ENCODE results near the gene LIG1.

The LIG1 gene

GRCh38 chr19:48169939-48170803 is at the start of gene LIG1, which contains the start of gene ZSWIM9:
LIG1 (minus strand) TSS chr19:48170344; CDS start chr19:48165566, 4,778 bp downstream.
ZSWIM9 (plus strand) TSS chr19:48170680; CDS start chr19:48171803, 1,123 bp downstream.
- peak; percentile 96 for DNase-seq

DNA sequence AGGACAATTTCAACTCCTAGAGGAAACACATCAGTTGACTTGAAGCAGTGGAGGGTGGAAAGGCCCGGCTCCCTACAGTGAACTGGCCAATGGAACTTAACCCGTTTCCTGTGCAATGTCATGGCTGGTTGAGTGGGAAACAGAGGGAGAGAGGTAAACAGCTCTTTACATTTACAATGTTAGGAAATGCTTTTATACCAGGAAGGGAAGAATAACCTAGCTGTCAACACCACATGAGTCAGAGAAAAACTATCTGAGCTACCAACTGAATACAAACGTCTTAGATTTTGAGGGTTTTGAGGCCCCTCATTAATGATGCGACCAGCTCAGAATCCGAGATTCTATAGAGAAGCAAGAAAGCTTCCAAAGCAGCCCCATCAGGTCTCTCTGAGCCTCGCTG is 48.9 kb upstream of the LIG1 start:
- DNase-seq: no peak

- DNase-seq: no peak
These were observed 46.8 kb upstream of the LIG1 start for GRCh38 chr19:48216933-48217332.

DNA sequence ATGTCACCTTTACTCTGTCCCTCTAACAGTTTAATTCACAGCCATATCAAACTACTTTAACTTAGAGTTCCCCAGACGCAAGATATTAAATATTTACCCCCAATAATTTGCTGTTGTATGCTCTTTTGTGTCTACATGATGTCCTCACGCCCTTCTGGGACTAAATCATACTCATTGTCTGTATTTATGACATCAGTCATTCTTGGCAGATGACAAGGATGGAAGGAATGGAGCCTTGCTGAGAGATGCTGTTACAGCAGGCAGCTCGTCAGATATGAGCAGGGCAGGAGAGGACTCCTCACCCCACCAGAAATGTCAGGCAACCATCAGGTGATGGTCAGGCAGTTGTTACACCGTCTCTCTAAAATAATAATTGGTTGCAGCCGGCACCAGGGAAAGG is 43.8 kb upstream of the LIG1 start:
- DNase-seq: no peak

DNA sequence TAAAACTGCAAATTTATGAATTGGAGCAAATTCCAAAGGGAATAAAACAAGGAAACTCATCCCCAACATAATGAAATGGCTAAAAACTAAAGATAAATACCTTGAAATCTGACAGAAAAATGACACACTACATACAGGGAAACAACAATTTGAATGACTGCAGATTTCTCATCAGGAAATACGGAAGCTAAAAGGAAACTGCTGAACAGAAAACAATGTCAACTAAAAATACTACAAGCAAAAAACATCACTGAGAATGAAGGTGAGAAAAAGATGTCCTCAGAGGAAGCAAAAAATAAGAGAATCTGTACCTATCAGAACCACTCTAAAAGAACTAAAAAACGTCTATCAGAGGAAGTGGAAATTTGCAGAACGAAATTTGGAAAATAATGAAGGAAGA is 39.9 kb upstream of the LIG1 start:
- DNase-seq: no peak

- DNase-seq: no peak
These were observed 36.4 kb upstream of the LIG1 start for GRCh38 chr19:48206397-48207093.

DNA sequence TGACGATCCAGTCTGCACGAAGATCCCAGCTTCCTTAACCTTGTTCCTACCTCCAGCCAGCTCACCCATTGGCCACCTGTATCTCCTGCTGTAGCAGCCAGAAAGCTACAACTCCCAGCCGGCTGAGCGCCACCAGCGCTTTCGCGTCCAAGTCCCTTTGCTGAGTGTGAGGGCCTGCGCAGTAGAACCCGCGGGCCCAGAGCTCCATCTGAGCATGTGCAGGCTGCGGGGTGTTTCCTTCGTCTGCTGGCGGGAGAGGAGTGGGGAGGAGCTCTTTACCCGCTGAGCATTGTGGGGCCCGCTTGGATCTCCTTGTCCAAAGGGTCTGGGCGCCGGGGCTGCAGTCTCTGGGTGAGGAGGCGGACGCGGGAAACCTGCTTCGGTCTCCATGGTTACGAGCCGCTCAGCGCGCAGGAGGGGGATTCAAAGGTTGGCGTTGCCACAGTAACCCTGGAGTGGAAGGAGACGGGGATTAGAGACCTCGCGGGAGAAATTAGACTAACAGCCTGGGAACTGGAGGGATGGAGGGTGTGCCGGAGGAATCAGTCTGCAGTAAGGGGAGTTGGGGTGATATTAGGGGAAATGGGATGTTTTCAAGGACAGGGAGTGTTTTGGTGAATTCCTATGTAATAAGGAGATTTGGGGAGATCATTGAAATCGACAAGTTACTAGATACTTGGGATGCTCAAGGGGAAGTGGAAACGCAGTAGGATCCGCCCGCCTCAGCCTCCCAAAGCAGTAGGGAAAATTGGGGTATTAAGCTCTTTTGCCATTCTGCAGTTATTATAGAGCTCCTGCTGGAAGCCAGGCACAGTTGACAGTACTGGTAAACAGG is 33.9 kb upstream of the LIG1 start:
- DNase-seq: peak; percentile 98

DNA sequence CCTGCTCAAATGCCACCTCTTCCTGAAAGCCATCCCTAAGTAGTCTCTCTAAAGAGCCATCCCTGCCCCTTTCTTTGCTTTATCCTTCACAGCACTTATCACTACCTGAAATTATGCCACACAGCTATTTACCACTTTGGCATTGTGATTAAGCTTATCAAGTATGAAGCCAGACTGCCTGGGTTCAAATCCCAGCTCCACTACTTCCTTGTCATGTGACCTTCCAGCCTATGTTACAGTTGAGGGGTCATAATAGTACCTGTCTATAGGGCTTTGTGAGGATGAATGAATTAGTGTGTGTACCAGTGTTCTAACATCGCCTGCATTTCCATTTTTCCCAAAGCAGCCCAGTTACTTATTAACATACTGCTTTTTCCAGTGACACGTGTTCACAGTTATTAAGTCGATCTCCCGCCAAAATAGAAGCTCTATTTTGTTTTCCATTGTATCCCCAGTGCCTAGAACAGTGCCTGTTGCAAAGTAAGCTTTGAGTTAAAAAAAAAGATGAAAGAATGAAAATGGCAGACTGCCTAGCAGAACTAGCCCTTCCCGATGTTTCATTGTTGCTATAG is 33.2 kb upstream of the LIG1 start:
- no peak for DNase-seq

- DNase-seq: no peak
These were observed 27.0 kb upstream of the LIG1 start for GRCh38 chr19:48196933-48197665.

- no peak for DNase-seq
These were observed 26.2 kb upstream of the LIG1 start for GRCh38 chr19:48196321-48196763.

DNA sequence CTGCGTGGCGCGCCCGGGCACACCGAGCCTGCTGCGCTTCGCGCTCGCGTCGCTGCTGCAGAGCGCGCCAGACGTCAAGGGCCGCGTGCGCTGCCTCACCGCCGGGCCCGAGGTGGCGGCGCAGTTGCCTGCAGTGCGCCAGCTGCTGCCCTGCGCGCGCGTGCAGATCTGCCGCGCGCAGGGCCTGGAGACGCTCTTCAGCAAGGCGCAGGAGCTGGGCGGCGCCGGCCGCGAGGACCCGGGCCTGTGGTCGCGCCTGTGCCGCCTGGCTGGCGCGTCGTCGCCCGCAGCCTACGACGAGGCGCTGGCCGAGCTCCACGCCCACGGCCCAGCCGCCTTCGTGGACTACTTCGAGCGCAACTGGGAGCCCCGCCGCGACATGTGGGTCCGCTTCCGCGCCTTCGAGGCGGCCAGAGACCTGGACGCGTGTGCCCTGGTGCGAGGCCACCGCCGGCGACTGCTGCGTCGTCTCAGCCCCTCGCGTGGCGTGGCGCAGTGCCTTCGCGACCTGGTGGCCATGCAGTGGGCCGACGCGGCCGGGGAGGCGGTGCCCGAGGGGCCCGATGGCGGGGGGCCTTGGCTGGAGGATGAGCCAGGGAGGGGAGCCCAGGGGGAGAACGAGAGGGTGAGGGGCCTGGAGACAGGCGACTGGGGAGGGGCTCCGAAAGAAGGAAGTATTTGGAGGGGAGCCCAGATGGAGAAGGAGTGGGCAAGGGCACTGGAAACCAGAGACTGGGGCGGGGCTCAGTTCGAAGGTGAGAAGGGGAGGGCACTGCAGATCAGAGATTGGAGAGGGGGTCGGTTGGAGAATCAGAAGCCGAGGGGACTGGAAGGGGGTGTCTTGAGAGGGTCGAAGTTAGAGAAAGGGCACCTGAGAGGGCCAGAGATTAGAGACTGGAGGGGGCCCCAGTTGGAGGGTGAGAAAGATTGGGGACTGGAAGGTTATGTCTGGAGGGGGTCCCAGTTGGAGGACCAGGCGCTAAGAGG is 25.0 kb upstream of the LIG1 start:
- DNase-seq: no peak

DNA sequence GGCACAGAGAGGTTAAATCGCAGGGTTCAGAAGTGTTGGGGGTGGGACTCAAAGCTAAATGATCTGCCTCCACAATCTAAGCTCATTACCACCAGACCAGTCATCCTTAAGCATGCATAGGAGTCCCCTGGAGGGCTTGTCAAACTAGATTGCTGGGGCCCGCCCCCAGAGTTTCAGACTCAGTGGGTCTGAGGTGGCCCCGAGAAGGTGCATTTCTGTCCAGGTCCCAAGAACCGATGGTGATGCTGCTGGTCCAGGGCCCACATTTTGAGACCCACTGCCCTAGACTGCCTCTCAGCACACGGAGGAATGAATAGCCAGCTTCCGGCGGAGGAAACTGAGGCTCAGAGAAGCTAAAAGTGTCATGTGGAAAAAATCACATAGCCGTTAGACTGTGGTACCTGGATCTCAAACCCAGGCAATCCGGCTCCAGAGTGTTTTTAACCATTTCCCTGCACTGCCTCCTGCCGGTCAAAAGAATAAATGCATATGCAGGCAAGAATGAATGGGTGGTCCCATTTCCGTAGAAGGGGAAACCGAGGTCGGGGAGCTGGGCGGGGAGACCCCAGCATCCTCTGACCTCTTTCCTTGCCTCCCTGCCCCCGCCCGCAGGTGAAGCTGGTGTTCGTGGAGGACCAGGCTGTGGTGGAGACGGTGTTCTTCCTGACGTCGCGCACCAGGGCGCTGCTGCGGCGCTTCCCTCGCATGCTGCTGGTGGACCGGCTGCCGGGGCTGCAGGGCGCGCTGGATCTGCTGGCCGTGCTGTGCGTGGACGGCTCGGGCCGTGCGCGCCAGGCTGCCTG is 24.1 kb upstream of the LIG1 start:
- DNase-seq: no peak

- no peak for DNase-seq
These were observed 22.6 kb upstream of the LIG1 start for GRCh38 chr19:48192750-48193149.

DNA sequence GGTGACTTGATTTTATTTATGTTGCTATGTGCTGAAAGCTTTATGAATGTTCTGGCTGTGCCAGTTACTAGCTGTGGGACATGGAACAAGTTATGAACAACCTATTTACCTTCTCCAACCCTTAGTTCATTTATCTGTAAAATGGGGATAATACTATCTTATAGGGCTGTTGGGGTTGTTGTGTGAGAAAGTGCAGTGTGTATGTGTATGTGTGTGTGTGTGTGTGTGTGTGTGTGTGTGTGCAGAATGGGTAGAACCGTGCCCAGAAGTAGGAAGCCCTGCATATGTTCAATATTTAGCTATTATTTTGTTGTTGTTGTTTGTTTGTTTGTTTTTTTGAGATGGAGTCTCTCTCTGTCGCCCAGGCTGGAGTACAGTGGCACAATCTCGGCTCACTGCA is 20.7 kb upstream of the LIG1 start:
- DNase-seq: no peak

DNA sequence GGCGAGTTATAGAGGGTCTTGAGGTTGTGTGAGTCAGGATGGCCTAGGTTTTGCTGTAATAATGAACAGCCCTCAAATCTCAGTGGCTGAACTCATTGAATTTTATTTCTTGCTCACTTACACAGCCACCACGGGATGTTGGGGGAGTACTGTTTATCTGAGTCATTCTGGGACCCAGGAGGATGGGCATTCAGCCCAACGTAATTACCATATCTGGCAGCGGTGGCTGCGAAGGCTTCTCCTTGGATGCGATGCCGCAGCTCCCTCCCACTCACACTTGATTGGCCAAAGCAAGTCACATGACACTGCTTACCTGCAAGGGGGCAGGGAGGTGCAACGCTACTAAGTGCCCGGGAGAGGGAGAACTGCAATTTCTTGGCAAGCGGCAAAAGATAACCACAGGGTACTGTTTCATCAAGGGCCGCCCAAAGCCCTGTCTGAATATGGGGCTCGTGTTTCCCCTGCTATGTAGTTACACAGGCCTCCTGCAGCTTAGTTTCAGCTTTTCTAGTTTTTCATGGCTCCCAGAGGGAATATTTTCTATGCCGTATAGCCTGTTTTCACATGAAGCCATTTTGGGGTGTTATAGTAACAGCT is 20.2 kb upstream of the LIG1 start:
- no peak for DNase-seq

- DNase-seq: no peak
These were observed 16.4 kb upstream of the LIG1 start for GRCh38 chr19:48186541-48186991.

DNA sequence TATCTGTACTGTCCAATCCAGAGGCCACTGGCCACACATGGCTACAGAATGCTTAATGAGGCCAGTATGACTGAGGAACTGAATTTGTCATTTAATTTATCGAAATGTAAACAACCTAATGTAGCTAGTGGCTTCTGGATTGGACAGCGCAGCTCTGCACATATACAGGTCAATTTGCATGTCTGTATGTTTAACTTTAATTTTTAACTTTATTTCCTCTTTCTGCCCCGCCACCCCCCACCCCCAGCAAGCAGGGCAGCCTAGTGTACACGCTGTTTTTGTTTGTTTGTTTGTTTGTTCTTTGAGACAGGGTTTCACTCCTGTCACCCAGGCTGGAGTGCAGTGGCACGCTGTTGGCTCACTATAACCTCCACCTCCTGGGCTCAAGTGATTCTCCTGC is 15.9 kb upstream of the LIG1 start:
- no peak for DNase-seq

GRCh38 chr19:48183356-48183755 is 13.2 kb upstream of the LIG1 start:
- DNase-seq: no peak

DNA sequence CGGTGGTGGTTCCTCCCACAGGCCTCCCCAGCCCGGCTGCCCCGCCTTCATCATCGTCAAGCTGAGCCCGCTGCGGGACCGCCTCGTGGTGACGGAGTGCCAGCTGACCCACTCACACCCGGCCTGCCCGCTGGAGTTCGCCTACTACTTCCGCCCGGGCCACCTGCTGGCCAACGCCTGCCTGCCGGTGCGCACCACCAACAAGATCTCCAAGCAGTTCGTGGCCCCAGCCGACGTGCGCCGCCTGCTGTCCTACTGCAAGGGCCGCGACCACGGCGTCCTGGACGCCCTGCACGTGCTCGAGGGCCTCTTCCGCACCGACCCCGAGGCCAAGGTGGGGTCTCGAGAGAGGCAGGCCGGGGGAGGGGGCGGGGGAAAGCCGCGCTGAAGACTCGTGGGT is 12.3 kb upstream of the LIG1 start:
- DNase-seq: no peak

Measured in right hindlimb (tissue), 1 donor.